RWPE2 (cell line): ENCODE data around the gene LZTR1.

ENCODE experiments used
- ATAC-seq: fragments of 200-7000 bp; cut with Tn5 transposase; 3 replicates; pipeline ENCODE4 v1.9.1; 2021; ENCODE audit warnings: low read depth
- DNase-seq: peaks from one replicate; pipeline ENCODE4 v3.0.0-alpha.2; 2020; ENCODE audit warnings: low spot score
- H3K27ac ChIP-seq: fragments of 450-650 bp; 2 replicates; pipeline ENCODE4 v1.5.1; 2017; ENCODE audit warnings: mild to moderate bottlenecking; ENCODE audit not compliant: poor library complexity, severe bottlenecking
- H3K27me3 ChIP-seq: fragments of 250-450 bp; sonication (Bioruptor Pico); 2 replicates; pipeline ENCODE4 v1.5.1; 2021; ENCODE audit warnings: mild to moderate bottlenecking, moderate library complexity; ENCODE audit not compliant: insufficient read depth, poor library complexity, severe bottlenecking
- H3K36me3 ChIP-seq: fragments of 250-450 bp; sonication (Bioruptor Pico); 2 replicates; pipeline ENCODE4 v1.5.1; 2020; ENCODE audit warnings: low read depth, mild to moderate bottlenecking, moderate library complexity
- H3K4me1 ChIP-seq: fragments of 250-450 bp; sonication (Bioruptor Pico); 2 replicates; pipeline ENCODE4 v1.5.1; 2021; ENCODE audit warnings: mild to moderate bottlenecking, moderate library complexity; ENCODE audit not compliant: insufficient read depth, poor library complexity, severe bottlenecking
- H3K4me3 ChIP-seq: fragments of 250-450 bp; sonication (Bioruptor Pico); 2 replicates; pipeline ENCODE4 v1.5.1; 2021; ENCODE audit warnings: mild to moderate bottlenecking, moderate library complexity; ENCODE audit not compliant: severe bottlenecking
- H3K9me3 ChIP-seq: fragments of 250-450 bp; sonication (Bioruptor Pico); 2 replicates; pipeline ENCODE4 v1.5.1; 2021; ENCODE audit warnings: mild to moderate bottlenecking, moderate library complexity; ENCODE audit not compliant: severe bottlenecking
- TF ChIP-seq, protein P1 (sequence below): fragments of 450-650 bp; IDR thresholded peaks from one replicate; pipeline ENCODE4 v1.5.1; 2017; ENCODE audit warnings: mild to moderate bottlenecking, moderate library complexity; ENCODE audit not compliant: poor library complexity, severe bottlenecking

LZTR1 gene

DNA sequence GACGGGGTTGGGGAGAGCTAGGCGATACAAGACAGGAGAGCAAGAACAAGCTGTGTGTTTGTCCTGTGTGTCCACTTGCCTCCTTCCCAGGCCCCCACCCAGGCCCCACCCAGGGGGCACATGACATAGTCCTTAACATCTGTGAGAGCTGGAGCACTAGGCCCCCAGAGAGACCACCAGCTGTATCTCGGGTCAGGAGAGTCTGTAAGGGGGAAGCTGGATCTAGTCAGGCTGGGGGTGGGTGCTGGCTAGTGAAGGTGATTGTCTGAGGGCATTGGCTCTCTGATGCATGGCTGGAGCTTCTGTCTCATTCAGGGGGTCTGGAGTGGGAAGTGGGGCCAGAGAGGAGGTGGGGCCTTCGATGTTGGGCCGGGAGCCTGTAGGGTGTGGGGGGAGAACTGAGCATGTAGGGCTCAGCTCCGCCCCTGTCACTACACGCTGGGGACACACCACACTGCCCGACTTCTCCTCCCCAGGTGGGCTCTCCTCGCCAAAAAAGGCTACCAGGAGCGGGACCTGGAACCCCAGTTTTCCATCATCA, 33.4 kb downstream of the LZTR1 start:
- no peaks in the 10 kb centered on the region for H3K27me3 ChIP-seq
- no peaks in the 10 kb centered on the region for H3K9me3 ChIP-seq
- peaks cover 6% of the 10 kb centered on the region for H3K4me1 ChIP-seq
- no peaks in the 10 kb centered on the region for H3K36me3 ChIP-seq
- H3K4me3 ChIP-seq, result no peak overlapping the region
- no peak for DNase-seq
- TF ChIP-seq, protein P1, sequence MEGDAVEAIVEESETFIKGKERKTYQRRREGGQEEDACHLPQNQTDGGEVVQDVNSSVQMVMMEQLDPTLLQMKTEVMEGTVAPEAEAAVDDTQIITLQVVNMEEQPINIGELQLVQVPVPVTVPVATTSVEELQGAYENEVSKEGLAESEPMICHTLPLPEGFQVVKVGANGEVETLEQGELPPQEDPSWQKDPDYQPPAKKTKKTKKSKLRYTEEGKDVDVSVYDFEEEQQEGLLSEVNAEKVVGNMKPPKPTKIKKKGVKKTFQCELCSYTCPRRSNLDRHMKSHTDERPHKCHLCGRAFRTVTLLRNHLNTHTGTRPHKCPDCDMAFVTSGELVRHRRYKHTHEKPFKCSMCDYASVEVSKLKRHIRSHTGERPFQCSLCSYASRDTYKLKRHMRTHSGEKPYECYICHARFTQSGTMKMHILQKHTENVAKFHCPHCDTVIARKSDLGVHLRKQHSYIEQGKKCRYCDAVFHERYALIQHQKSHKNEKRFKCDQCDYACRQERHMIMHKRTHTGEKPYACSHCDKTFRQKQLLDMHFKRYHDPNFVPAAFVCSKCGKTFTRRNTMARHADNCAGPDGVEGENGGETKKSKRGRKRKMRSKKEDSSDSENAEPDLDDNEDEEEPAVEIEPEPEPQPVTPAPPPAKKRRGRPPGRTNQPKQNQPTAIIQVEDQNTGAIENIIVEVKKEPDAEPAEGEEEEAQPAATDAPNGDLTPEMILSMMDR, result no peak
- ATAC-seq, result no peak
- peak overlapping the region; percentile 41 for H3K27ac ChIP-seq

GRCh38 chr22:21016644-21017420, 34.7 kb downstream of the LZTR1 start:
- no peaks in the 10 kb centered on the region for H3K27me3 ChIP-seq
- no peak overlapping the region for H3K27ac ChIP-seq
- DNase-seq, result no peak

GRCh38 chr22:21018314-21018713, 36.2 kb downstream of the LZTR1 start:
- TF ChIP-seq, protein P1, result no peak
- ATAC-seq (no peak), DNase-seq (no peak)
- no peaks in the 10 kb centered on the region for H3K27me3 ChIP-seq
- no peak overlapping the region for H3K27ac ChIP-seq
- no peaks in the 10 kb centered on the region for H3K9me3 ChIP-seq
- H3K4me3 ChIP-seq, result no peak overlapping the region
- peaks cover 6% of the 10 kb centered on the region for H3K4me1 ChIP-seq
- no peaks in the 10 kb centered on the region for H3K36me3 ChIP-seq

More at GRCh38 chr22:21016644-21017420, 34.7 kb downstream of the LZTR1 start:
- no peak overlapping the region for H3K4me3 ChIP-seq
- peaks cover 6% of the 10 kb centered on the region for H3K4me1 ChIP-seq
- no peak for ATAC-seq
- H3K36me3 ChIP-seq, result no peaks in the 10 kb centered on the region
- TF ChIP-seq, protein P1, result no peak
- no peaks in the 10 kb centered on the region for H3K9me3 ChIP-seq

DNA sequence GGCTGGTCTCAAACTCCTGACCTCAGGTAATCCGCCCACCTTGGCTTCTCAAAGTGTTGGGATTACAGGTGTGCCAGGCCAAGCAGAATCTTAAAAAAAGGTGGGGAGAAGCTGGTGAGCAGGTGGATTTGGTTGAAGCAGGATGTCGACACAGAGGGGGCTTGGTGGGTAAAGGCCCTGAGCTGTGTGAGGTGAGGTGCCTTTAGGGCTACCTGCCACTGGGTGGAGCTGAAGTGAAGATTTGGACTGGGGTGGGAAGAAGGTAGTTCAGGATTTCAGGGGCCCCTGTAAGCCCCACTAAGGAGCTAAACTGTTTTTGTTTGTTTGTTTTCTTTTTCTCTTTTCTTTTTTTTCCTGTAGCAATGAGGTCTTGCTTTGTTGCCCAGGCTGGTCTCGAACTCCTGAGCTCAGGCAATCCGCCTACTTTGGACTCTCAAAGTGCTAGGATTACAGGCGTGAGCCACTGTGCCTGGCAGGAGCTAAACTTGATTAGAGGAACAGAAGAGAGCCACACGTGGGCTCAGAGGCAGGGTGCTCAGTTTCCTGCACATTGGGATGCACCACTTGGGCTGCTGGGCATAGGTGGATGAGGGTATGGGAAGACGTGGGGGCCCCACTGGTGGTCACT, 38.8 kb downstream of the LZTR1 start:
- TF ChIP-seq, protein P1, result peak; percentile 39
- Histone ChIP-seq H3K4me3 (no peak overlapping the region), H3K36me3 (no peaks in the 10 kb centered on the region), H3K9me3 (no peaks in the 10 kb centered on the region), H3K27ac (no peak overlapping the region), H3K27me3 (no peaks in the 10 kb centered on the region), H3K4me1 (peaks cover 10% of the 10 kb centered on the region)
- DNase-seq (no peak), ATAC-seq (0 out of 3 replicates have a peak, but pooled peaks have one; percentile 40)
